Mucosa of gallbladder (tissue), 1 donor: ENCODE data around the gene NEAT1. TPM values are rescaled to one million over a fixed set of nuclear protein-coding genes. Genes with fewer than 3 reads are reported as not detected.

Experiments used
- DNase-seq: peaks from one replicate; pipeline ENCODE4 v3.0.0-alpha.2; 2020; ENCODE audit warnings: low spot score
- total RNA-seq: library from RNA; stranded (reverse); gene quantifications from one replicate; pipeline ENCODE4 v1.2.1, GENCODE V29; 2021
- donor health status: DM: no; HTN: no; CAD: no.

NEAT1 gene
- total RNA-seq, 1 donor from 2014 or later, result 1,012 TPM

DNA sequence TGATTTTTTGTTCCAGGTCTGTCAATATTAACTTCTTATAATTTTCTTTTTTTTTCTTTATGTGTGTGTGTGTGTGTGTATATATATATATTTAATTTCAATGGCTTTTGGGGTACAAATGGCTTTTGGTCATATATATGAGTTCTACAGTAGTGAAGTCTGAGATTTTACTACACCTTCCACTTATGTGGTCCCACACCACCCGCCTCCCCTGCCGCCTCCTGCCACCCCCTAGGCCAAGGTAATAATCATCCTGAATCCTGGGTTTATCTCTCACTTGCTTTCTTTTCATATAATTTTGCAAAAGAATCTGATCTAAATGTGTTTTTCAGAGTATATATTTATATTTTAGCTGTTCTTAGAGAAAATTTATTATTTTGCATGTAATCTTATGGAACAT is 11.1 kb downstream of the NEAT1 start:
- DNase-seq, result no peak

- no peak for DNase-seq
Measured at GRCh38 chr11:65434057-65434666, 11.6 kb downstream of the NEAT1 start.

DNA sequence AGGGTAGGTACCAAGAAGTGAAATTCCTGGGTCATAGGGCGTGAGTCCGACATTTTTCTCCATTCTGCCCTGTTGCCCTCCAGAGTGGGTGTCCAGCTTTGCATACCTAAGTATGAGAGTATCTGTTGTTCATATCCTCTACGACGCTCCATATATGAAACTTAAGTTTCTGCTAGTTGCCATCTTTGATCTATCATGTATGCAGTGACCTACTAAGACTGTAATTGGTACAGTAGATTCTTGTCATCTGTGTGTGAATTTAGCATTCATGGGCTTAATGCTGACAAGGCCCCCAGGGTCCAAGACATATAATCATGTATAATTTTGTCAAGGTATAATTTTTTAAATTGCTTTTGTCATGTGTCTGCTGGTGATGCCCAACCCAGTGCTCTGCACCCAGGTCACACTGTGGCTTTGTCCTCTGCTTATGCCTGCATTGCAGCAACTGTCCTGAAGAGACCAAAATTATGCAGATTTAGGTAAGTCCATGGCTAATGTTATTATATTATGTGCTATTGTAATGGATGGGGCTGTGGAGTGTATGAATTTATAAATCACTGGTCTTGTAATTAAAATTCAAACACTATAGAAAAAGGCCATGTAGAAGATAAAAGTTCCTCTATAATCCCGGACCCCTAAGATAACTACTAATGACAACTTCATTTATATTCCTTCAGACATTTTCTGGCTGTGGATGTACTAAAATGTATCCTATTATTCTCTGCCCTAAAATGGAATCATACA is 12.2 kb downstream of the NEAT1 start:
- no peak for DNase-seq

DNA sequence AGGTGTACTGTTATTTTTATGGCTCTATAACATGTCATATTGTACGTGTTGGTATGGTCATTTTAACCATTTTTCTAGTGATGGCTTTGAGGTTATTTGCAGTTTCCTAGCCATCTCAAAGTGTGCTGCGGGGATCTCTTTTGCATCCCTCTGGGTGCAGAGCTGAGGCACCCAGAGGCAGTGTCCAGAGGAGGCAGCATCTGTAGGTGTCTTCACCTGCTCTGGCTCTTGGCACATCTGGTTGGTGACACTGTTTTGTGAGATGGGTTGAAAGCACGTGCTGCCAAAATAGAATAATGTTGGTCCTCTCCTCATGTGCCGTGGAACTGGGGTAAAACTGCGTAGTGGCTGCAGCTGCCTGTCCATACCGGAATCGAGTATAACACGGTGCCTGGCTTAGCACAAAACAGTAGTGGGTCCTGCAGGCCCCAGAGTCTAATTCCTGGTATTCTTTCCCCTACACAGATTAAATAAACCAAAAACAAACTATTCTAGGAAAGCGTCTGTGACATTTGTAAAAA is 12.9 kb downstream of the NEAT1 start:
- no peak for DNase-seq

GRCh38 chr11:65435981-65436411 is 13.4 kb downstream of the NEAT1 start:
- DNase-seq, result no peak

GRCh38 chr11:65436412-65437032 is 13.9 kb downstream of the NEAT1 start:
- no peak for DNase-seq

DNA sequence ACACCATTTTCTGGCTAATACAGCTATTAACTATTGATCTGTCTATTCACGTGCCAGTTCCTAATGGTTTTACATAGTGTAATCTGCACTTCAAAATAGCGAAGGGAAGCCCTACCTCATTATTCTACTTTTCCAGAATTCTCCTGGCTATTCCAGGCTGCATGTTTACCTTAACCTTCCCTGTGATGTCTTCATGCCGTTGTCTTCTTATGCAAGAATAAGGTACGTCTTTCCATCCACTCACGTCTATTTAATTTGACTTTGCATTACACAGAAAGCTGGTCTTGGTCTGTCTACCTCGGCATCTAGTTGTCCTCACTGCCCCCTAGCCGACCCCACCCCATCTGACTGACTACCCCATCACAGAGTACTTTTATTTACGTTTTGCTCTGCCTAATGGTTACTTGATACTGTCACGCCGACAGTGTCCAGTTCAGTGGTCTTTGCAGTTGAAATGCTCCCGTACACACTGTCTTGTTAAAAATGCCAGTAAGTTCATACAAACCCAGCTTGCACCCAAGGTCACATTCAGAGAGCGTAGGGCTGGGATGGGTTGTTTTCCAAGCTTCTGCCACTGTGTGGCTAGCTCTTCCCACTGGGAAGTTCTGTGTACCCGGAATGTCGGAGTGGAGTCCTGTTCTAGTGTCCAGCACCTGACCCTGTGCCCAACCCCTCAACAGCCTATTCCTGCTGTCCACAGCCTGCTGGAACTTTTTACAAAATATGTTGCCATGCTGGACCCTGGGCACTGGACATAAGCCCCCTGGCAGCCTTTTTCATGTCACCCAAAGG is 15.0 kb downstream of the NEAT1 start:
- no peak for DNase-seq

DNA sequence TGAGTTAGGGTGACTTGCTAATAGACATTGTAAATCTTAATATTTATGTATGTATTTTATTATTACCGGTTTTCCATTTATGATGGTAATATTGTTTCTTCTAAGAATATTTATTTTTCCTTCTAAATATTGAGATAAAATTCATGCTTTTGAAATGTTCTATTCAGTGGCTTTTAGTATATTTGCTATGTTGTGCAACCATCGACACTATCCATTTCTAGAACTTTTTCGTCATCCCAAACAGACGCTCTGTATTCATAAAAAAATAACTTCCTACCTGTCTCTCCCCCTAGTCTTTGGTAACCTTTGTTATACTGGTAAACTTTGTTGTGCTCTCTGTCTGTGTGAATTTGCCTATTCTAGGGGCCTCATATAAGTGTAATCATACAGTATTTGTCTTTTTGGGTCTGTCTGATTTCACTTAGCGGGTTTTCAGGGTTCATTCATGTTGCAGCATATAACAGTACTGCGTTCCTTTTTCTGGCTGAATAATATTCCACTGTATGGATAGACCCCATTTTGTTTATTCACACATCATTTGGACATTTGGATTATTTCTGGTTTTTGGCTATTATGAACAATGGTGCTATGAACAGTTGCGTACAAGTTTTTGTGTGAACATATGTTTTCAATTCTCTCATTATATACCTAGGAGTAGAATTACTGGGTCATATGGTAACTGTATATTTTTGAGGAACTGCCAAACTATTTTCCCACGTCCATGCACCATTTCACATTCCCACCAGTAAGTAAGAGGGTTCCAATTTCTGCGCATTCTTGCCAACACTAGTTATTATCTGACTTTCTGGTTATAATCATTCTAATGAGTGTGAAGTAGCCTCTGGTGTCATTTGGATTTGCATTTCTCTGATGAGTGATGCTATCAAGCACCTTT is 15.9 kb downstream of the NEAT1 start:
- no peak for DNase-seq

DNA sequence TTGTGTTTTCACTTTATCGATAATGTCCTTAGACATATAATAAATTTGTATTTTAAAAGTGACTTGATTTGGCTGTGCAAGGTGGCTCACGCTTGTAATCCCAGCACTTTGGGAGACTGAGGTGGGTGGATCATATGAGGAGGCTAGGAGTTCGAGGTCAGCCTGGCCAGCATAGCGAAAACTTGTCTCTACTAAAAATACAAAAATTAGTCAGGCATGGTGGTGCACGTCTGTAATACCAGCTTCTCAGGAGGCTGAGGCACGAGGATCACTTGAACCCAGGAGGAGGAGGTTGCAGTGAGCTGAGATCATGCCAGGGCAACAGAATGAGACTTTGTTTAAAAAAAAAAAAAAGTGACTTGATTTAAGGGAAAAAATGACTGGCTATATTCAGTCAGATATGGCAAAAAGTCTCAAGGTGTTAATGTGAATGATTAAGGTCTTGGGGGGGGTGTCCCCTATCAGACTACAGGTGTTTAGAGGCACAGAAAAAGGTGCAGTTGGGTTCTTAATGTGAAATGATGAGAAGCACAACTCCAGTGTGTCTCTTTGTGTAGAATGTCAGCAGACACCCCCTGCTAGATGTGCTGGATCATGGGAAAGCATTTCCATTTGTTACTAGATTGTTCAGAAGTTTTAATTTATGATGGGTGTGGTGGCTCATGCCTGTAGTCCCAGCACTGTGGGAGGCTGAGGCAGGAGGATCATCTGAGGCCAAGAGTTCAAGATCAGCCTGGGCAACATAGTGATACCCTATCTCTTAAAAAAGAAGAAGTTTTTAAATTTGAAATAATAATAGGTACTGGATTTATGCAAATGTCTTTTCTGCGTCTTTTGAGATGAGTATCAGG is 17.0 kb downstream of the NEAT1 start:
- no peak for DNase-seq

GRCh38 chr11:65440831-65441499 is 18.4 kb downstream of the NEAT1 start:
- no peak for DNase-seq

- no peak for DNase-seq
Measured at GRCh38 chr11:65442842-65443331, 20.3 kb downstream of the NEAT1 start.

DNA sequence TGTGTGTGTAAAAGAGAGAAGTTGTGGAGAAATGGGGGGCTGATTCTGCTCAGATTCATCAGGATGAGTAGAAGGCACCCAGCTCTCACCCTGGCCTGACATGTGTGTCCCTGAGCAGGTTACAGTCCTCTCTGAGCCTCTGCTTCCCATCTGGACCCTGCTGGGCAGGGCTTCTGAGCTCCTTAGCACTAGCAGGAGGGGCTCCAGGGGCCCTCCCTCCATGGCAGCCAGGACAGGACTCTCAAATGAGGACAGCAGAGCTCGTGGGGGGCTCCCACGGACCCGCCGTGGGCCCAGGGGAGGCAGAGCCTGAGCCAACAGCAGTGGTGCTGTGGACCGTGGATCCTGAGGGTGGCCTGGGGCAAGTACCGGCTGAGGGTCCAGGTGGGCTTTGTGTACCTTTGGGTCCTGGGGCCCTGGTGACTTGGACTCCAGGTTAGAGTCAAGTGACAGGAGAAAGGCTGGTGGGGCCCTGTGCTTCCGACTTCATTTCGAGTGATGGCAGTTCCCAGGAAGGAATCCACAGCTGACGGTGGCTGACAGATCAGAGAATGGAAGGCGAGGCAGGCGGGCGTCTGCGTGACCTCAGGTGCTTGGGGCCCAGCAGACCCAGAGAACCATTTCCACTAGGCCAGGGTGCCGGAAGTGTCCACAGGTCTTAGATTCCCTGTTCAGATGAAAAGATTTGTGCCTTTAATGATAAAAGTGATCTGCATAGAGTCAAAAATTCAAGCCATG is 21.9 kb downstream of the NEAT1 start:
- no peak for DNase-seq

DNA sequence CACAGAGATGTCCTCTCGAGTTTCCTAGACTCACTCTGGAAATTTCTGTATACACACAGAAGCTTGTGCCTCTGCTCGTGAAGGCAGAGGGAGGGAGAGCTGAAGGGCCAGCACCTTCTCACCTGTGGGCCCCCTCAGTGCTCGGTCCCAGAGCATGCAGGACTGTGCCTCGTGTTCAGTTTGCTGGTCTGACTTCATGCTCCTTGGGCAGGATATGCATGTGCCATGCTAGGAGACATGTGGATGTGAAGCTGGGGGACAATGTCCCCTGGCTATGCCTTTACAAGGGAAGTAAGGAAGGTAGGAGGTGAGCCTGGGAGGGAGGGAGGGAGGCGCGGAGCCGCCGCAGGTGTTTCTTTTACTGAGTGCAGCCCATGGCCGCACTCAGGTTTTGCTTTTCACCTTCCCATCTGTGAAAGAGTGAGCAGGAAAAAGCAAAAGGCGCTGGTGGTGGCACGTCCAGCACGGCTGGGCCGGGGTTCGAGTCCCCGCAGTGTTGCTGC is 22.6 kb downstream of the NEAT1 start:
- DNase-seq, result no peak

GRCh38 chr11:65445604-65446445 is 23.2 kb downstream of the NEAT1 start:
- DNase-seq, result no peak

GRCh38 chr11:65446446-65447277 is 24.1 kb downstream of the NEAT1 start:
- no peak for DNase-seq

DNA sequence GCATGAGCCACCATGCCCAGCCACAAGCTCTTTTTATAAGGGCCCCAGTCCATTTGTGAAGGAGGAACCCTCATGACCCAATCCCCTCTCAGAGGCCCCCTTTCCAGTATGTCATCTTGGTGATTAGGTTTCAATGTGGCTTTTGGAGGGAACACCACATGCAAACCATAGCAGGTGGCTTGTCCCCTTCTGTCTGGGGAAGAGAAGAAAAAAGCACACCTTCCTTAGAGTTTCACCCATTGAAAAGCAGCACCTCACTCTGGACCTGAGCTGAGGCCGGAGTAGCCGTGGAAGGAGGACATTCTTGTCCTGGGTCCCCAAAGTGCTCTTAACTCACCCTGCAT is 25.4 kb downstream of the NEAT1 start:
- DNase-seq, result no peak
